Mesenchymal stem cell (in vitro differentiated cells and primary cell): ENCODE results near the gene FSTL4. TPM values are rescaled to one million over a fixed set of nuclear protein-coding genes. Genes with fewer than 3 reads are reported as not detected.

Experiments
- DNase-seq: peaks from one replicate; pipeline ENCODE4 v3.0.0-alpha.2; 2013
- H2AFZ ChIP-seq: one replicate; pipeline ENCODE4 v1.6.1; 2013; ENCODE audit warnings: low read depth, mild to moderate bottlenecking, control low read depth, inconsistent platforms, low read length, moderate library complexity
- H2AK5ac ChIP-seq: 2 replicates; pipeline ENCODE4 v1.6.1; 2013; ENCODE audit warnings: low read length, moderate library complexity, mild to moderate bottlenecking, inconsistent platforms; ENCODE audit not compliant: severe bottlenecking
- H2BK120ac ChIP-seq: one replicate; pipeline ENCODE4 v1.6.1; 2013; ENCODE audit warnings: low read depth, mild to moderate bottlenecking, inconsistent platforms, low read length, moderate library complexity
- H2BK12ac ChIP-seq, 2 experiments: one replicate each; pipeline ENCODE4 v1.6.1; 2013; ENCODE audit warnings: inconsistent platforms in 2 of 2, low read length in 2 of 2, mild to moderate bottlenecking in 2 of 2, moderate library complexity in 2 of 2, control low read depth in 1 of 2
- H2BK15ac ChIP-seq: one replicate; pipeline ENCODE4 v1.6.1; 2013; ENCODE audit warnings: mild to moderate bottlenecking, low read depth, inconsistent platforms; ENCODE audit not compliant: poor library complexity, severe bottlenecking
- H2BK5ac ChIP-seq: 2 replicates; pipeline ENCODE4 v1.6.1; 2013; ENCODE audit warnings: low read depth, mild to moderate bottlenecking, low read length, control low read depth, inconsistent platforms; ENCODE audit not compliant: poor library complexity, severe bottlenecking
- H3K14ac ChIP-seq, 2 experiments: one replicate each; pipeline ENCODE4 v1.6.1; 2013; ENCODE audit warnings: inconsistent platforms in 2 of 2, low read length in 2 of 2, control low read depth in 1 of 2, mild to moderate bottlenecking in 1 of 2, moderate library complexity in 1 of 2
- H3K18ac ChIP-seq, 2 experiments: one replicate each; pipeline ENCODE4 v1.6.1; 2013; ENCODE audit warnings: inconsistent platforms in 2 of 2, low read length in 2 of 2, control low read depth in 1 of 2, low read depth in 1 of 2, mild to moderate bottlenecking in 1 of 2
- H3K23ac ChIP-seq, 2 experiments: one replicate each; pipeline ENCODE4 v1.6.1; 2013; ENCODE audit warnings: inconsistent platforms in 2 of 2, low read length in 2 of 2, mild to moderate bottlenecking in 2 of 2, moderate library complexity in 2 of 2, control low read depth in 1 of 2
- H3K27ac ChIP-seq: 2 replicates; pipeline ENCODE4 v1.5.1; 2013; ENCODE audit warnings: mild to moderate bottlenecking, moderate library complexity, low read length, control low read depth, inconsistent platforms; ENCODE audit not compliant: poor library complexity, severe bottlenecking
- H3K27me3 ChIP-seq, 2 experiments: 2 replicates each; pipeline versions ENCODE4 v1.6.1 to v1.7.0; 2013; ENCODE audit warnings: low read length in 2 of 2, mild to moderate bottlenecking in 2 of 2, moderate library complexity in 2 of 2, control low read depth in 1 of 2, inconsistent platforms in 1 of 2; ENCODE audit not compliant: control insufficient read depth in 1 of 2, insufficient read depth in 1 of 2
- H3K36me3 ChIP-seq, 2 experiments: 2 replicates each; pipeline versions ENCODE4 v1.6.1 to v1.7.0; 2013; ENCODE audit warnings: low read length in 2 of 2, control low read depth in 1 of 2, inconsistent platforms in 1 of 2, low read depth in 1 of 2, mild to moderate bottlenecking in 1 of 2; ENCODE audit not compliant: insufficient read depth in 2 of 2, control insufficient read depth in 1 of 2
- H3K4ac ChIP-seq, 2 experiments: one replicate each; pipeline ENCODE4 v1.6.1; 2013; ENCODE audit warnings: inconsistent platforms in 2 of 2, low read length in 2 of 2, mild to moderate bottlenecking in 2 of 2, moderate library complexity in 2 of 2, control low read depth in 1 of 2, low read depth in 1 of 2
- H3K4me1 ChIP-seq: 2 replicates; pipeline ENCODE4 v1.6.1; 2013; ENCODE audit warnings: low read depth, low read length, control low read depth; ENCODE audit not compliant: control insufficient read depth, insufficient read depth
- H3K4me2 ChIP-seq: 2 replicates; pipeline ENCODE4 v1.6.1; 2013; ENCODE audit warnings: low read length, mild to moderate bottlenecking, inconsistent platforms; ENCODE audit not compliant: poor library complexity, severe bottlenecking
- H3K4me3 ChIP-seq, 2 experiments: 2 replicates each; pipeline versions ENCODE4 v1.5.1 to v1.7.0; 2013; ENCODE audit warnings: low read length in 2 of 2, mild to moderate bottlenecking in 2 of 2, control low read depth in 1 of 2, low read depth in 1 of 2; ENCODE audit not compliant: insufficient read depth in 1 of 2
- H3K79me1 ChIP-seq: replicated peaks from 2 replicates; pipeline ENCODE4 v1.6.1; 2013; ENCODE audit warnings: mild to moderate bottlenecking, control low read depth, low read length, inconsistent platforms; ENCODE audit not compliant: poor library complexity, severe bottlenecking
- H3K9ac ChIP-seq: 2 replicates; pipeline ENCODE4 v1.7.0; 2013; ENCODE audit warnings: mild to moderate bottlenecking, low read length, moderate library complexity
- H3K9me3 ChIP-seq: 2 replicates; pipeline ENCODE4 v1.7.0; 2013; ENCODE audit warnings: mild to moderate bottlenecking, low read length; ENCODE audit not compliant: control insufficient read depth
- H4K8ac ChIP-seq: one replicate; pipeline ENCODE4 v1.6.1; 2013; ENCODE audit warnings: inconsistent platforms, mild to moderate bottlenecking, low read length, moderate library complexity
- H4K91ac ChIP-seq: one replicate; pipeline ENCODE4 v1.6.1; 2013; ENCODE audit warnings: mild to moderate bottlenecking, low read length, inconsistent platforms
- WGBS: methylation state at CpG from one replicate; pipeline ENCODE4 v1.1.7; 2013; ENCODE audit warnings: mixed read lengths; 5-methylcytosine and 5-hydroxymethylcytosine counted together
- small RNA-seq: library from polyadenylated mRNA; stranded (forward); fragments of <200 nt; extraction: miRNeasy Mini kit (QIAGEN cat#:217004); gene quantifications from one replicate; pipeline ENCODE3, GENCODE V24; 2013; ENCODE audit warnings: low read depth

The FSTL4 gene

DNA sequence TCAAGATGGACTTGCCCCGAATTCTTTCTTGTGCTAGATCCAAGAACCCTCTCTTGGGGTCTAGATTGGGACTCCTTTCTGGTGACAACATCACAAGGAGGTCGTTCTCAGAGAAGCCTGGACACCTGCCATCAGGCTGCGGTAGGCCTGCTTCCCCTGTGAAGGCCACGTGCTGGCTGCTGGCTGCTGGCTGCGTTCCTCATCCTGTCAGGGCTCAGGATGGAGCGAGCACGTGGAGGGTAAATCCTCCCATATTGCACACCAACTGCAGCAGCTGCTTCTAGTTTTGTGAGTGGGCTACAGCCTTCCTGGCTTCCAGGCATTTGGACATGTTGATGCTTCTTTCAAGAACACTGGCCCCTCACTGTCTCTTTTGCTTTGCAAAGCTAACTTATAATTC, 464.9 kb downstream of the FSTL4 start:
- Histone ChIP-seq H3K9me3 (no peaks in the 10 kb centered on the region), H3K36me3 (no peaks in the 10 kb centered on the region), H4K91ac (no peak overlapping the region), H4K8ac (no peak overlapping the region), H2BK120ac (no peak overlapping the region), H3K4me1 (no peaks in the 10 kb centered on the region), H2AFZ (no peak overlapping the region), H3K4me2 (no peak overlapping the region), H3K23ac (no peak overlapping the region), H3K79me1 (no peaks in the 10 kb centered on the region), H3K27ac (no peak overlapping the region), H3K27me3 (peaks cover 5 to 35% of the 10 kb centered on the region in 2 experiments), H2AK5ac (no peak overlapping the region), H2BK12ac (no peak overlapping the region), H3K4me3 (no peak overlapping the region), H3K18ac (no peak overlapping the region), H2BK5ac (no peak overlapping the region), H3K14ac (no peak overlapping the region), H2BK15ac (no peak overlapping the region), H3K9ac (no peak overlapping the region), H3K4ac (no peak overlapping the region)
- 71% methylated on average over 7 of the region's 7 CpGs for WGBS
- DNase-seq: no peak

Small RNA genes lying within 50 kb of the gene (small RNA-seq; reads per million reads assigned to genes)
- gene MIR1289-2: not detected
